Measurements from ENCODE around the gene APOL1.

The APOL1 gene

DNA sequence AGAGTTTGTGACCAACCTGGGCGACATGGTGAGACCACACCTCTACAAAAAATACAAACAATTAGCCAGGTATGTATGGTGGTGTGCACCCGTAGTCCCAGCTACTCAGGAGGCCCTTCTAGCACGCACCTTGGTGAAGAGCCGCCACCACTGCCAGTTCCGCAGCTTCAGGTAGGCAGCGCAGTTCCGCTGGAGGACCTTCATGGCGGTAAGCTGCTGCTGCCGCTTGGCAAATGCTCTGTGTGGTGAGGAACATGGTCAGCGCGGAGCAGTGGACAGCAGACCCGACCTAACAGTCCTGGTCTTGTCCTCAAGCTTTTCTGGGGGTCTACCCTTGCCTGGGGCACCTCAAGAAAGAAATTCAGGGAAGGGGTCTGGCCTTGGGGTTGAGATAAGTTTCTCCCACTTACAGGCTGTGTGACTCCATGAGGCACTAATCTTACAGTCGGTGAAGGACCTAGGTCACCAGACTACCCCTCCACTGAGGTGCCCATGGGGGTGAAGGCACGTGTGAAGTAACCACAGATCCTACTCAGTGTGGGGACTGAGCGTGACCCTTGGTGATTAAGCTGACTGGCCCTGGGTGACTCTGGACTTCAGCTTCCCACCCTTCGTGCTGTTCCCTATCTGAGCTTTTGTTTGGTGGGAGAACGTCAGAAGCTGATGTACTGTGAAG, 49.6 kb downstream of the APOL1 start:
- TF ChIP-seq POLR2A (IDR thresholded peaks at IDR 0.05; ENCODE audit: extremely low read depth, insufficient read length): no peak
- no peak overlapping the region for H3K4me3 ChIP-seq (ENCODE audit: low read depth, low read length)
- DNase-seq (ENCODE audit: low read depth): no peak

DNA sequence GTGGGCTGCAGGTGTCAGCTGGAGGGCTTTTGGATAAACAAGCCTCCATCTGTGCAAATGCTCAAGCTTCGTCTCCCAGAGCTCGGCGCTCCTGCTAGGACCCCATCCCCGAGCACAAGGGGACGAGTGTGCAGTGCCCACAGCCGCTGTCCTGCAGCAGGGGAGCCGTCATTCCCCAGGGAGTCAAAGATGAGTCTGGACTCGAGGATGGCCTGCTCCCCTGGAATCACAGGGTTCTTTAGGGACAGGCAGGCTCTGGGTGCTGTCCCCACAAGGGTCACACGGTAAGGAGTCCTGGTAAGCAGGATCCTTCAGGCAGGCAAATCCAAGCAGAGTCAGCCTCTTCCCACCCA, 50.2 kb downstream of the APOL1 start:
- TF ChIP-seq MYC (IDR thresholded peaks at IDR 0.05; ENCODE audit: low read depth, low read length) (no peak), POLR2A (IDR thresholded peaks at IDR 0.05; ENCODE audit: extremely low read depth, insufficient read length) (no peak)
- TF ChIP-seq, protein P1, sequence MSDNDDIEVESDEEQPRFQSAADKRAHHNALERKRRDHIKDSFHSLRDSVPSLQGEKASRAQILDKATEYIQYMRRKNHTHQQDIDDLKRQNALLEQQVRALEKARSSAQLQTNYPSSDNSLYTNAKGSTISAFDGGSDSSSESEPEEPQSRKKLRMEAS (IDR thresholded peaks at IDR 0.05; ENCODE audit: low read depth, low read length): no peak
- TF ChIP-seq, protein P2, sequence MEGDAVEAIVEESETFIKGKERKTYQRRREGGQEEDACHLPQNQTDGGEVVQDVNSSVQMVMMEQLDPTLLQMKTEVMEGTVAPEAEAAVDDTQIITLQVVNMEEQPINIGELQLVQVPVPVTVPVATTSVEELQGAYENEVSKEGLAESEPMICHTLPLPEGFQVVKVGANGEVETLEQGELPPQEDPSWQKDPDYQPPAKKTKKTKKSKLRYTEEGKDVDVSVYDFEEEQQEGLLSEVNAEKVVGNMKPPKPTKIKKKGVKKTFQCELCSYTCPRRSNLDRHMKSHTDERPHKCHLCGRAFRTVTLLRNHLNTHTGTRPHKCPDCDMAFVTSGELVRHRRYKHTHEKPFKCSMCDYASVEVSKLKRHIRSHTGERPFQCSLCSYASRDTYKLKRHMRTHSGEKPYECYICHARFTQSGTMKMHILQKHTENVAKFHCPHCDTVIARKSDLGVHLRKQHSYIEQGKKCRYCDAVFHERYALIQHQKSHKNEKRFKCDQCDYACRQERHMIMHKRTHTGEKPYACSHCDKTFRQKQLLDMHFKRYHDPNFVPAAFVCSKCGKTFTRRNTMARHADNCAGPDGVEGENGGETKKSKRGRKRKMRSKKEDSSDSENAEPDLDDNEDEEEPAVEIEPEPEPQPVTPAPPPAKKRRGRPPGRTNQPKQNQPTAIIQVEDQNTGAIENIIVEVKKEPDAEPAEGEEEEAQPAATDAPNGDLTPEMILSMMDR (IDR thresholded peaks at IDR 0.05; ENCODE audit: low read depth, low read length): no peak
- no peak overlapping the region for H3K4me3 ChIP-seq (ENCODE audit: low read depth, low read length)
- DNase-seq (ENCODE audit: low read depth): no peak

DNA sequence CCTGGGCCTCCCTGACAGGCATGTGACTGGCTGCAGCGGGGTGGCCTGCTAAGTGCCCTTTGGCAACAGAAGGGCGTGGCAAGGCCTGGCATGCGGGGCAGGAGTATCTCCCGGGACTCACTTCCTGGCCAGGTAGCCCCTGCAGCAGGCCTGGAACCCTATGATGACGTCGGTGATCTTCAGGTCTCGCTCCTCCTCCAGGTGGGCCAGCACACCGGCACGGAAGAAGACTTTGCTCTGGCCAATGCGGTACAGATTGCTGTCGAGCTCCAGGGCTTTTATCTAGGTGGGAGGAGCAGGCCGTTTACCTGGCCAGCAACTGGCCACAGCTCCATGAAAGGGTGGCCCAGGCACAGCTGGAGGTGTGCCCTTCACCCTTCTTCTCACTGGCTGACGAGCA, 50.9 kb downstream of the APOL1 start:
- H3K4me3 ChIP-seq (ENCODE audit: low read depth, low read length): no peak overlapping the region

DNA sequence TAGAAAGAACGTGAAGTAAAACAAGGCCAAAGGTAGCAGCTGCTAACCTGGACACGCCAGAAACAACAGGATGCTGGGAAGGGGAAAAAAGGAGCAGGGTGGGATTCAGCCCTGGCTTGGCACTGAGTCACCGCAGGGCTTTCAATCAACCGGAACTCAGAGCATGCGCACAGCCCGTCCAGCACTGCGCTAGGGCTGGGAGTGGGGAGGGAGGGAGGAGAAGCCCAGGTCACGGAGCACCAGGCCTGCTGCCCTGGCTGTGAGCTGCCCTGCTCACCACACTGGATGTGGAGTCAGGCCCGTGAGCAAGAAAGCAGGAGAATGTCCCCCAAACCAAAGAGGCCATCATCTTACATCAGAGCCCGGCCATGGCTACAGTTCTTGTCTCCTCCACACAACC, 51.5 kb downstream of the APOL1 start:
- H3K4me3 ChIP-seq (ENCODE audit: low read depth, low read length): no peak overlapping the region
- no peak for DNase-seq (ENCODE audit: low read depth)
- TF ChIP-seq, protein P2 (IDR thresholded peaks at IDR 0.05; ENCODE audit: low read depth, low read length): no peak
- no peak for TF ChIP-seq POLR2A (IDR thresholded peaks at IDR 0.05; ENCODE audit: extremely low read depth, insufficient read length)
- TF ChIP-seq, protein P1 (IDR thresholded peaks at IDR 0.05; ENCODE audit: low read depth, low read length): no peak
- no peak for TF ChIP-seq MYC (IDR thresholded peaks at IDR 0.05; ENCODE audit: low read depth, low read length)

More for the DNA sequence above, 50.9 kb downstream of the APOL1 start:
- TF ChIP-seq, protein P1 (IDR thresholded peaks at IDR 0.05; ENCODE audit: low read depth, low read length): no peak
- TF ChIP-seq POLR2A (IDR thresholded peaks at IDR 0.05; ENCODE audit: extremely low read depth, insufficient read length): no peak
- TF ChIP-seq MYC (IDR thresholded peaks at IDR 0.05; ENCODE audit: low read depth, low read length): no peak
- TF ChIP-seq, protein P2 (IDR thresholded peaks at IDR 0.05; ENCODE audit: low read depth, low read length): no peak
- DNase-seq (ENCODE audit: low read depth): no peak

DNA sequence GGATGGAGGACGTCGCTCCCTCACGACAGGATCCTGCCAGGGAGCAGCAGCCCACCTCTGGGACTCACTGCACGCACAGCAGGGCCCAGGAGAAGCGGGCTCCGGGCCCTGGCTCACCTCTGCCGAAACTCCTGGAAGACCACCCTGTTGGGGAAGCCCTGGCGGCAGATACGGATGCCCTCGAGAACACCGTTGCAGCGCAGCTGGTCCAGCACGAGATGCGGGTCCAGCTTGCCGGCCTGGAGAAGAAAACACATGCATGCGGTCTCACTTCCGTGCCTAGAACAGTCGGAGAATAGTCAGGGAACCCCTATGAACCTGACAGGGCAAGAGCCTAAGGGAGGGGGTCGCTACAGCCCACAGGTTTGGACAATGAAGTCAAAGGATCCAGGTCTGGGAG, 52.9 kb downstream of the APOL1 start:
- DNase-seq (ENCODE audit: low read depth): no peak
- H3K4me3 ChIP-seq (ENCODE audit: low read depth, low read length): no peak overlapping the region
- TF ChIP-seq, protein P1 (IDR thresholded peaks at IDR 0.05; ENCODE audit: low read depth, low read length): no peak
- TF ChIP-seq MYC (IDR thresholded peaks at IDR 0.05; ENCODE audit: low read depth, low read length): no peak
- no peak for TF ChIP-seq POLR2A (IDR thresholded peaks at IDR 0.05; ENCODE audit: extremely low read depth, insufficient read length)
- TF ChIP-seq, protein P2 (IDR thresholded peaks at IDR 0.05; ENCODE audit: low read depth, low read length): no peak

DNA sequence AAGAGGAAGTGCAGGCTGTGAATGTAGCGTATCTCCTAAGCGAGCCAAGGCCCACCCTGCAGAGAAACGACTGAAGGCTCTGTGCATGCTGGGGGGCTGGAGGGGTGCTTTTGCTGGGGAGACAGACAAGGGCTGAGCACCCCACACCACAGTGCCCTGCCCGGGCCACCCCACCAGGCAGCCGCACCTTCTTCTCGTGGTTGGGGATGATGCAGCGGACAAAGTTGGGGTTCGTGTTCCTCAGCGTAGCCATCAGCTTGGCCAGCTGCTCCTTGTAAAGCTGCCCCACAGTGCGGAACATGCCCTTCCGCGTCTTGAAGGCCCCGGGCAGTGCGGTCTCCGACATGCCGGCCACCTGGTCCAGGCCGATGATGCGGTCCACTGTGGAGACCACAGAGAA, 53.3 kb downstream of the APOL1 start:
- H3K4me3 ChIP-seq (ENCODE audit: low read depth, low read length): no peak overlapping the region
- TF ChIP-seq, protein P2 (IDR thresholded peaks at IDR 0.05; ENCODE audit: low read depth, low read length): no peak
- TF ChIP-seq, protein P1 (IDR thresholded peaks at IDR 0.05; ENCODE audit: low read depth, low read length): no peak
- TF ChIP-seq MYC (IDR thresholded peaks at IDR 0.05; ENCODE audit: low read depth, low read length) (no peak), POLR2A (IDR thresholded peaks at IDR 0.05; ENCODE audit: extremely low read depth, insufficient read length) (no peak)
- DNase-seq (ENCODE audit: low read depth): no peak

Measured in NB4 (cell line).